NCI-H187 (cell line): ENCODE measurements around the gene HPS3.

Experiments
- DNase-seq, 2 experiments: peaks; one replicate each; lab custom pipeline; 2025; lab: John Stamatoyannopoulos, UW

The HPS3 gene

GRCh38 chr3:149120051-149120972, 9.1 kb upstream of the HPS3 start:
- peak in 1 of 2 experiments; percentile 8 for DNase-seq

GRCh38 chr3:149122721-149123578, 6.5 kb upstream of the HPS3 start:
- no peak for DNase-seq

GRCh38 chr3:149128821-149129220, 617 bp upstream of the HPS3 start:
- no peak for DNase-seq

- no peak for DNase-seq
Measured at GRCh38 chr3:149131589-149131988, 2.2 kb downstream of the HPS3 start.

- no peak for DNase-seq
Measured at GRCh38 chr3:149134575-149134974, 5.1 kb downstream of the HPS3 start.

GRCh38 chr3:149142682-149143081, 13.2 kb downstream of the HPS3 start:
- no peak for DNase-seq

GRCh38 chr3:149145356-149145755, 15.9 kb downstream of the HPS3 start:
- no peak for DNase-seq

GRCh38 chr3:149145974-149146373, 16.5 kb downstream of the HPS3 start:
- DNase-seq, result no peak

- DNase-seq, result no peak
Measured at GRCh38 chr3:149150436-149150835, 21.0 kb downstream of the HPS3 start.

- no peak for DNase-seq
Measured at GRCh38 chr3:149151843-149152242, 22.4 kb downstream of the HPS3 start.

- DNase-seq, result no peak
Measured at GRCh38 chr3:149152420-149152819, 23.0 kb downstream of the HPS3 start.

GRCh38 chr3:149153402-149153801, 24.0 kb downstream of the HPS3 start:
- no peak for DNase-seq

GRCh38 chr3:149160754-149161300, 31.4 kb downstream of the HPS3 start:
- DNase-seq, result no peak

GRCh38 chr3:149162007-149162406, 32.6 kb downstream of the HPS3 start:
- DNase-seq, result no peak

- no peak for DNase-seq
Measured at GRCh38 chr3:149163066-149163465, 33.6 kb downstream of the HPS3 start.

GRCh38 chr3:149167898-149168297, 38.5 kb downstream of the HPS3 start:
- DNase-seq, result no peak

- no peak for DNase-seq
Measured at GRCh38 chr3:149170672-149171071, 41.2 kb downstream of the HPS3 start.

- no peak for DNase-seq
Measured at GRCh38 chr3:149174901-149175300, 45.5 kb downstream of the HPS3 start.

- DNase-seq, result no peak
Measured at GRCh38 chr3:149177122-149177521, 47.7 kb downstream of the HPS3 start.

GRCh38 chr3:149179220-149179619, 49.8 kb downstream of the HPS3 start:
- no peak for DNase-seq

- no peak for DNase-seq
Measured at GRCh38 chr3:149180057-149180573, 50.7 kb downstream of the HPS3 start.

GRCh38 chr3:149181182-149181581, 51.7 kb downstream of the HPS3 start:
- no peak for DNase-seq
